A549 (cell line): ENCODE results near the gene COQ10A. TPM values are rescaled to one million over a fixed set of nuclear protein-coding genes. Genes with fewer than 3 reads are reported as not detected.
A peak's percentile ranks its signal among the peaks of the same experiment; 100 is the strongest.

ENCODE experiments used
- ATAC-seq, 2 experiments: fragments of 200-7000 bp in 1 of 2; fragments of >200 bp in 1 of 2; cut with Nextera tagmentation in 1 of 2; cut with Tn5 transposase in 1 of 2; 3 replicates each; pipeline versions ENCODE4 v1.8.0 to v1.9.1; 2018 to 2020; ENCODE audit warnings: mild to moderate bottlenecking in 1 of 2, moderate library complexity in 1 of 2
- CTCF ChIA-PET: fragments of 300-600 bp; sonication (Branson Sonifier 250); formaldehyde crosslinking; extraction: SDS; loops from one replicate; lab custom pipeline; 2021; ENCODE audit warnings: antibody characterized with exemption, inconsistent platforms; lab: Yijun Ruan, JAX
- POLR2A ChIA-PET: fragments of 350-600 bp; formaldehyde crosslinking; extraction: SDS; loops from one replicate; lab custom pipeline; 2021; ENCODE audit warnings: antibody characterized with exemption, inconsistent platforms; lab: Yijun Ruan, JAX
- DNase-seq, 2 experiments: peaks; one replicate each; pipeline versions ENCODE4 v3.0.0 to v3.0.0-alpha.2; 2011 to 2016; ENCODE audit warnings: low read depth in 1 of 2, low spot score in 1 of 2
- FAIRE-seq: peaks from 2 replicates; lab custom pipeline; 2011; peaks lifted over from hg19 to GRCh38; lab: Jason Lieb, UNC
- H3K27ac ChIP-seq, 2 experiments: fragments of >200 bp; sonication (Bioruptor Twin); formaldehyde crosslinking; 3 replicates each; pipeline ENCODE4 v1.5.1; 2016 to 2017
- H3K4me1 ChIP-seq: fragments of >200 bp; sonication (Bioruptor Twin); formaldehyde crosslinking; 3 replicates; pipeline ENCODE4 v1.6.1; 2016
- H3K4me2 ChIP-seq: fragments of >200 bp; sonication (Bioruptor Twin); formaldehyde crosslinking; 3 replicates; pipeline ENCODE4 v1.6.1; 2016
- H3K4me3 ChIP-seq: fragments of >200 bp; sonication (Bioruptor Twin); formaldehyde crosslinking; 3 replicates; pipeline ENCODE4 v1.5.1; 2016
- H3K9me3 ChIP-seq: fragments of >200 bp; sonication (Bioruptor Twin); formaldehyde crosslinking; 3 replicates; pipeline ENCODE4 v1.6.1; 2016
- ATOH8 ChIP-seq: fragments of 250-450 bp; sonication (Bioruptor Pico); IDR thresholded peaks from 2 replicates; pipeline ENCODE4 v1.5.0; 2020; ENCODE audit warnings: low read depth, mild to moderate bottlenecking, moderate library complexity
- BCL3 ChIP-seq: fragments of >200 bp; sonication (Bioruptor Twin); formaldehyde crosslinking; IDR thresholded peaks from 3 replicates; pipeline ENCODE4 v1.6.1; 2016
- CHD2 ChIP-seq: fragments of 150-350 bp; IDR thresholded peaks from 2 replicates; pipeline ENCODE4 v1.6.1; 2014; ENCODE audit warnings: low read length; ENCODE audit not compliant: partially characterized antibody
- CTCF ChIP-seq: fragments of >200 bp; sonication (Bioruptor Twin); formaldehyde crosslinking; IDR thresholded peaks from 3 replicates; pipeline ENCODE4 v1.5.1; 2016
- EP300 ChIP-seq, 2 experiments: fragments of >200 bp; sonication (Bioruptor Twin); formaldehyde crosslinking; IDR thresholded peaks; 2 replicates in 1 of 2; 3 replicates in 1 of 2; pipeline ENCODE4 v1.6.1; 2016 to 2017
- FOXS1 ChIP-seq: fragments of 250-450 bp; sonication (Bioruptor Pico); IDR thresholded peaks from 2 replicates; pipeline ENCODE4 v1.5.0; 2020; ENCODE audit warnings: mild to moderate bottlenecking, moderate library complexity
- HES2 ChIP-seq: fragments of >200 bp; sonication (Bioruptor Twin); formaldehyde crosslinking; IDR thresholded peaks from 2 replicates; pipeline ENCODE4 v1.6.1; 2016
- HEYL ChIP-seq: fragments of 250-450 bp; sonication (Bioruptor Pico); IDR thresholded peaks from 2 replicates; pipeline ENCODE4 v1.8.0; 2021; ENCODE audit warnings: mild to moderate bottlenecking, moderate library complexity
- HMGXB4 ChIP-seq: fragments of 250-450 bp; sonication (Bioruptor Pico); IDR thresholded peaks from 2 replicates; pipeline ENCODE4 v1.5.0; 2021; ENCODE audit warnings: mild to moderate bottlenecking, moderate library complexity, borderline replicate concordance
- JUN ChIP-seq, 2 experiments: fragments of >200 bp; sonication (Bioruptor Twin); formaldehyde crosslinking; IDR thresholded peaks; 2 replicates in 1 of 2; 3 replicates in 1 of 2; pipeline ENCODE4 v1.6.1; 2016 to 2017
- KDM5A ChIP-seq: fragments of 200-600 bp; sonication (generic); IDR thresholded peaks from 2 replicates; pipeline ENCODE4 v1.6.1; 2016; ENCODE audit warnings: antibody characterized with exemption, mild to moderate bottlenecking
- MAX ChIP-seq: IDR thresholded peaks from 2 replicates; pipeline ENCODE4 v1.6.1; 2012
- MAZ ChIP-seq: fragments of 150-350 bp; IDR thresholded peaks from 2 replicates; pipeline ENCODE4 v1.6.1; 2014; ENCODE audit warnings: antibody characterized with exemption, low read depth, low read length, borderline replicate concordance
- PHF8 ChIP-seq: fragments of 200-600 bp; sonication (generic); IDR thresholded peaks from 2 replicates; pipeline ENCODE4 v1.6.1; 2016; ENCODE audit warnings: low read depth, mild to moderate bottlenecking, antibody characterized with exemption, moderate library complexity, borderline replicate concordance
- POLR2A ChIP-seq: IDR thresholded peaks from 2 replicates; pipeline ENCODE4 v1.6.1; 2012; ENCODE audit warnings: mild to moderate bottlenecking, low read length
- POLR2AphosphoS2 ChIP-seq: conservative IDR thresholded peaks from 2 replicates; pipeline ENCODE4 v1.6.1; 2012; ENCODE audit warnings: low read length, improper control_type of control experiment, inconsistent platforms
- RAD21 ChIP-seq, 2 experiments: fragments of >200 bp in 1 of 2; sonication (Bioruptor Twin) in 1 of 2; formaldehyde crosslinking in 1 of 2; IDR thresholded peaks in 1 of 2; conservative IDR thresholded peaks in 1 of 2; 2 replicates in 1 of 2; 3 replicates in 1 of 2; pipeline ENCODE4 v1.6.1; 2012 to 2018; ENCODE audit warnings: inconsistent platforms in 1 of 2
- RCOR1 ChIP-seq: fragments of 150-350 bp; IDR thresholded peaks from 2 replicates; pipeline ENCODE4 v1.6.1; 2014; ENCODE audit warnings: antibody characterized with exemption, low read length, low read depth
- REST ChIP-seq: fragments of 200-600 bp; sonication (generic); IDR thresholded peaks from 2 replicates; pipeline ENCODE4 v1.6.1; 2016; ENCODE audit warnings: antibody characterized with exemption, mild to moderate bottlenecking, moderate library complexity
- RFX5 ChIP-seq: fragments of 450-650 bp; IDR thresholded peaks from 2 replicates; pipeline ENCODE4 v1.7.1; 2014; ENCODE audit warnings: antibody characterized with exemption, mild to moderate bottlenecking, moderate library complexity
- SMC3 ChIP-seq: fragments of >200 bp; sonication (Bioruptor Twin); formaldehyde crosslinking; IDR thresholded peaks from 3 replicates; pipeline ENCODE4 v1.6.1; 2018; ENCODE audit warnings: inconsistent platforms
- TFCP2L1 ChIP-seq: fragments of 250-450 bp; sonication (Bioruptor Pico); IDR thresholded peaks from 2 replicates; pipeline ENCODE4 v1.5.0; 2021; ENCODE audit warnings: mild to moderate bottlenecking
- ZC3H11A ChIP-seq: fragments of 450-650 bp; IDR thresholded peaks from 2 replicates; pipeline ENCODE4 v1.6.1; 2014; ENCODE audit warnings: antibody characterized with exemption, mild to moderate bottlenecking
- ZNF302 ChIP-seq: fragments of 250-450 bp; sonication (Bioruptor Pico); IDR thresholded peaks from 2 replicates; pipeline ENCODE4 v1.9.0; 2021; ENCODE audit warnings: inconsistent platforms, mild to moderate bottlenecking, moderate library complexity
- WGBS: methylation state at CpG from one replicate; pipeline ENCODE4 v1.1.6; 2017; ENCODE audit errors: missing lambda C conversion rate; 5-methylcytosine and 5-hydroxymethylcytosine counted together
- polyA plus RNA-seq, 4 experiments: library from polyadenylated mRNA; depleted of rRNA in 3 of 4; stranded (reverse); fragments of >200 nt; fragmentation: RNase III in 1 of 4; extraction: RNeasy Plus Mini Kit Qiagen cat#74134 plus additional on column Dnase treatment in 1 of 4; gene quantifications; 2 replicates in 3 of 4; 3 replicates in 1 of 4; pipeline ENCODE4 v1.2.3, GENCODE V29; 2011 to 2017

The COQ10A gene
- polyA plus RNA-seq, 2 of the 4 experiments (the other 2 are of a cell fraction), result 23.5 to 40.9 TPM

GRCh38 chr12:56258068-56258819 lies 8.5 kb upstream of the COQ10A start, which contains the start of gene ANKRD52:
ANKRD52 (minus strand) TSS chr12:56258384; CDS start chr12:56258269, 115 bp downstream.
- peak within 1 kb of the TSS; percentile 79 for H3K4me2 ChIP-seq
- peak; percentile 80 to 88 for DNase-seq
- peak within 1 kb of the TSS; percentile 92 to 97 for H3K27ac ChIP-seq
- ChIA-PET POLR2A (interaction anchor here (0.5 to 2.7 kb wide), 6 partner anchors 9 to 206 kb away, joined by 3 to 21 read pairs (median 4); partner anchors contain the start of genes COQ10A, CS, RNF41 and SMARCC2), CTCF (interaction anchor here (0.5 to 14.6 kb wide), 43 partner anchors 11 to 1018 kb away, joined by 3 to 146 read pairs (median 5); partner anchors contain the start of genes CNPY2, COQ10A, RNF41 and SMARCC2)
- H3K9me3 ChIP-seq, result no peaks in the 10 kb centered on the region
- FAIRE-seq, result no peak
- under 1% methylated on average over 23 of the region's 78 CpGs for WGBS
- TF ChIP-seq ATOH8 (CRISPR knock-in tag) (no peak), CTCF (peak; percentile 87), CHD2 (no peak), HMGXB4 (CRISPR knock-in tag) (peak; percentile 99), POLR2AphosphoS2 (no peak), HES2 (no peak), SMC3 (peak; percentile 72), MAZ (no peak; the same call in 1 of the 2 replicates), BCL3 (peak; percentile 87), RFX5 (peak; percentile 30; the same call in 1 of the 2 replicates), RCOR1 (no peak), REST (no peak), RAD21 (conservative IDR thresholded peaks at IDR 0.05 in 1 of 2, IDR thresholded peaks at IDR 0.05 in 1 of 2) (0 out of 5 replicates have a peak, but pooled peaks of 1 of the 2 experiments have one; percentile 39), EP300 (IDR thresholded peaks at IDR 0.05) (no peak), MAX (peak; percentile 52; the same call in 1 of the 2 replicates), FOXS1 (CRISPR knock-in tag) (no peak), HEYL (CRISPR knock-in tag) (no peak), KDM5A (peak; percentile 46; the same call in 1 of the 2 replicates), ZC3H11A (no peak), JUN (IDR thresholded peaks at IDR 0.05) (peak; percentile 57 to 75; a peak in 4 of 5 replicates), PHF8 (peak; percentile 97), ZNF302 (CRISPR knock-in tag) (no peak), TFCP2L1 (CRISPR knock-in tag) (no peak), POLR2A (peak; percentile 65)
- H3K4me1 ChIP-seq, result peaks cover 47% of the 10 kb centered on the region
- peak; percentile 86 to 89 for ATAC-seq
- H3K4me3 ChIP-seq, result peak within 1 kb of the TSS; percentile 94
